ENCODE measurements around the gene RHCE. TPM values are rescaled to one million over a fixed set of nuclear protein-coding genes. Genes with fewer than 3 reads are reported as not detected.
"Not testable (repeated sequence)": the region's sequence is repeated elsewhere in the genome, so short reads cannot be mapped to it uniquely, and the experiment has no call there.

Gene RHCE
- total RNA-seq, 1 experiment from 2014 or later = not detected

GRCh38 chr1:25447547-25447946, 26.9 kb upstream of the RHCE start:
- H3K36me3 ChIP-seq (ENCODE audit: control insufficient read depth, insufficient read depth, low read length) = no peaks in the 10 kb centered on the region
- no TSS peak for BruUV-seq (replicated peaks)
- H3K27me3 ChIP-seq (ENCODE audit: control insufficient read depth, insufficient read depth, low read length) = no peaks in the 10 kb centered on the region
- H3K4me3 ChIP-seq (ENCODE audit: low read depth in 2 of 2, low read length in 2 of 2) = no peak overlapping the region
- intact Hi-C loops (cut with micrococcal nuclease; ENCODE audit: unreplicated experiment) (no loop called here), in situ Hi-C loops (cut with HindIII; ENCODE audit: low pct_unique_long_range_greater_than_20kb, low sequenced_read_pairs) (no loop called here)
- H3K9me3 ChIP-seq (ENCODE audit: control insufficient read depth, insufficient read depth, low read depth, low read length) = no peaks in the 10 kb centered on the region
- H3K4me1 ChIP-seq (ENCODE audit: control insufficient read depth, insufficient read depth, low read length) = no peaks in the 10 kb centered on the region
- H3K27ac ChIP-seq (ENCODE audit: low read length) = no peak overlapping the region
- ATAC-seq = no peak
- no peak for DNase-seq (ENCODE audit: low read depth, low spot score)
- CTCF ChIA-PET = no interaction called here
- POLR2A ChIA-PET = no interaction called here
- no peak for TF ChIP-seq SIN3A (IDR thresholded peaks at IDR 0.05; ENCODE audit: borderline replicate concordance, insufficient read depth, low read depth, low read length)
- TF ChIP-seq, protein P1, sequence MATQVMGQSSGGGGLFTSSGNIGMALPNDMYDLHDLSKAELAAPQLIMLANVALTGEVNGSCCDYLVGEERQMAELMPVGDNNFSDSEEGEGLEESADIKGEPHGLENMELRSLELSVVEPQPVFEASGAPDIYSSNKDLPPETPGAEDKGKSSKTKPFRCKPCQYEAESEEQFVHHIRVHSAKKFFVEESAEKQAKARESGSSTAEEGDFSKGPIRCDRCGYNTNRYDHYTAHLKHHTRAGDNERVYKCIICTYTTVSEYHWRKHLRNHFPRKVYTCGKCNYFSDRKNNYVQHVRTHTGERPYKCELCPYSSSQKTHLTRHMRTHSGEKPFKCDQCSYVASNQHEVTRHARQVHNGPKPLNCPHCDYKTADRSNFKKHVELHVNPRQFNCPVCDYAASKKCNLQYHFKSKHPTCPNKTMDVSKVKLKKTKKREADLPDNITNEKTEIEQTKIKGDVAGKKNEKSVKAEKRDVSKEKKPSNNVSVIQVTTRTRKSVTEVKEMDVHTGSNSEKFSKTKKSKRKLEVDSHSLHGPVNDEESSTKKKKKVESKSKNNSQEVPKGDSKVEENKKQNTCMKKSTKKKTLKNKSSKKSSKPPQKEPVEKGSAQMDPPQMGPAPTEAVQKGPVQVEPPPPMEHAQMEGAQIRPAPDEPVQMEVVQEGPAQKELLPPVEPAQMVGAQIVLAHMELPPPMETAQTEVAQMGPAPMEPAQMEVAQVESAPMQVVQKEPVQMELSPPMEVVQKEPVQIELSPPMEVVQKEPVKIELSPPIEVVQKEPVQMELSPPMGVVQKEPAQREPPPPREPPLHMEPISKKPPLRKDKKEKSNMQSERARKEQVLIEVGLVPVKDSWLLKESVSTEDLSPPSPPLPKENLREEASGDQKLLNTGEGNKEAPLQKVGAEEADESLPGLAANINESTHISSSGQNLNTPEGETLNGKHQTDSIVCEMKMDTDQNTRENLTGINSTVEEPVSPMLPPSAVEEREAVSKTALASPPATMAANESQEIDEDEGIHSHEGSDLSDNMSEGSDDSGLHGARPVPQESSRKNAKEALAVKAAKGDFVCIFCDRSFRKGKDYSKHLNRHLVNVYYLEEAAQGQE (IDR thresholded peaks at IDR 0.05; ENCODE audit: insufficient read depth in 1 of 2, low read depth in 2 of 2, low read length in 1 of 2) = no peak
- TF ChIP-seq, protein P2, sequence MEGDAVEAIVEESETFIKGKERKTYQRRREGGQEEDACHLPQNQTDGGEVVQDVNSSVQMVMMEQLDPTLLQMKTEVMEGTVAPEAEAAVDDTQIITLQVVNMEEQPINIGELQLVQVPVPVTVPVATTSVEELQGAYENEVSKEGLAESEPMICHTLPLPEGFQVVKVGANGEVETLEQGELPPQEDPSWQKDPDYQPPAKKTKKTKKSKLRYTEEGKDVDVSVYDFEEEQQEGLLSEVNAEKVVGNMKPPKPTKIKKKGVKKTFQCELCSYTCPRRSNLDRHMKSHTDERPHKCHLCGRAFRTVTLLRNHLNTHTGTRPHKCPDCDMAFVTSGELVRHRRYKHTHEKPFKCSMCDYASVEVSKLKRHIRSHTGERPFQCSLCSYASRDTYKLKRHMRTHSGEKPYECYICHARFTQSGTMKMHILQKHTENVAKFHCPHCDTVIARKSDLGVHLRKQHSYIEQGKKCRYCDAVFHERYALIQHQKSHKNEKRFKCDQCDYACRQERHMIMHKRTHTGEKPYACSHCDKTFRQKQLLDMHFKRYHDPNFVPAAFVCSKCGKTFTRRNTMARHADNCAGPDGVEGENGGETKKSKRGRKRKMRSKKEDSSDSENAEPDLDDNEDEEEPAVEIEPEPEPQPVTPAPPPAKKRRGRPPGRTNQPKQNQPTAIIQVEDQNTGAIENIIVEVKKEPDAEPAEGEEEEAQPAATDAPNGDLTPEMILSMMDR (IDR thresholded peaks at IDR 0.05) = no peak
- TF ChIP-seq POLR2AphosphoS5 (IDR thresholded peaks at IDR 0.05; ENCODE audit: low read depth, low read length) = no peak
- no peak for TF ChIP-seq TCF7L2 (IDR thresholded peaks at IDR 0.05; ENCODE audit: low read depth, low read length)

GRCh38 chr1:25445993-25446538, 25.4 kb upstream of the RHCE start:
- DNase-seq (ENCODE audit: low read depth, low spot score) = no peak

GRCh38 chr1:25444604-25445003, 24.0 kb upstream of the RHCE start:
- H3K27me3 ChIP-seq (ENCODE audit: control insufficient read depth, insufficient read depth, low read length); H3K27ac ChIP-seq (ENCODE audit: low read length); H3K36me3 ChIP-seq (ENCODE audit: control insufficient read depth, insufficient read depth, low read length); H3K4me3 ChIP-seq (ENCODE audit: low read depth in 2 of 2, low read length in 2 of 2); BruUV-seq (replicated peaks); H3K4me1 ChIP-seq (ENCODE audit: control insufficient read depth, insufficient read depth, low read length); in situ Hi-C loops (cut with HindIII; ENCODE audit: low pct_unique_long_range_greater_than_20kb, low sequenced_read_pairs); ATAC-seq; intact Hi-C loops (cut with micrococcal nuclease; ENCODE audit: unreplicated experiment); H3K9me3 ChIP-seq (ENCODE audit: control insufficient read depth, insufficient read depth, low read depth, low read length); DNase-seq (ENCODE audit: low read depth, low spot score): not testable (repeated sequence)
- ChIA-PET POLR2A (interaction anchor here (0.6 kb wide), 2 partner anchors 47 to 212 kb away, joined by 5 to 7 read pairs; no protein-coding TSS in a partner anchor), CTCF (interaction anchor here (0.6 kb wide), 1 partner anchor 26 kb away, joined by 3 read pairs; no protein-coding TSS in a partner anchor)

More at GRCh38 chr1:25445993-25446538, 25.4 kb upstream of the RHCE start:
- CTCF ChIA-PET = no interaction called here
- Histone ChIP-seq H3K27me3 (ENCODE audit: control insufficient read depth, insufficient read depth, low read length) (no peaks in the 10 kb centered on the region), H3K9me3 (ENCODE audit: control insufficient read depth, insufficient read depth, low read depth, low read length) (no peaks in the 10 kb centered on the region), H3K27ac (ENCODE audit: low read length) (no peak overlapping the region), H3K4me3 (ENCODE audit: low read depth in 2 of 2, low read length in 2 of 2) (no peak overlapping the region), H3K36me3 (ENCODE audit: control insufficient read depth, insufficient read depth, low read length) (no peaks in the 10 kb centered on the region), H3K4me1 (ENCODE audit: control insufficient read depth, insufficient read depth, low read length) (no peaks in the 10 kb centered on the region)
- POLR2A ChIA-PET = no interaction called here
- no peak for ATAC-seq
- in situ Hi-C loops (cut with HindIII; ENCODE audit: low pct_unique_long_range_greater_than_20kb, low sequenced_read_pairs) = no loop called here
- BruUV-seq (replicated peaks) = no TSS peak
- TF ChIP-seq, protein P1 (IDR thresholded peaks at IDR 0.05; ENCODE audit: insufficient read depth in 1 of 2, low read depth in 2 of 2, low read length in 1 of 2) = no peak
- TF ChIP-seq TCF7L2 (IDR thresholded peaks at IDR 0.05; ENCODE audit: low read depth, low read length) (no peak), POLR2AphosphoS5 (IDR thresholded peaks at IDR 0.05; ENCODE audit: low read depth, low read length) (no peak), SIN3A (IDR thresholded peaks at IDR 0.05; ENCODE audit: borderline replicate concordance, insufficient read depth, low read depth, low read length) (no peak)
- TF ChIP-seq, protein P2 (IDR thresholded peaks at IDR 0.05) = no peak
- intact Hi-C loops (cut with micrococcal nuclease; ENCODE audit: unreplicated experiment) = no loop called here

Measured in Panc1 (cell line).